Activated CD8-positive, alpha-beta memory T cell treated with anti-CD3 and anti-CD28 coated beads, Interleukin-2, amount 50 U/mL, for 24 hours (primary cell): ENCODE data around the gene ADGRV1.
"Not testable (repeated sequence)": the region's sequence is repeated elsewhere in the genome, so short reads cannot be mapped to it uniquely, and the experiment has no call there.

Source experiments
- DNase-seq: peaks from one replicate; pipeline ENCODE4 v3.0.0-alpha.2; 2020; ENCODE audit errors: extremely low read depth

ADGRV1 gene

GRCh38 chr5:90739567-90739966 lies 181.0 kb downstream of the ADGRV1 start:
- no peak for DNase-seq

GRCh38 chr5:90740244-90740799 lies 181.7 kb downstream of the ADGRV1 start:
- no peak for DNase-seq

DNA sequence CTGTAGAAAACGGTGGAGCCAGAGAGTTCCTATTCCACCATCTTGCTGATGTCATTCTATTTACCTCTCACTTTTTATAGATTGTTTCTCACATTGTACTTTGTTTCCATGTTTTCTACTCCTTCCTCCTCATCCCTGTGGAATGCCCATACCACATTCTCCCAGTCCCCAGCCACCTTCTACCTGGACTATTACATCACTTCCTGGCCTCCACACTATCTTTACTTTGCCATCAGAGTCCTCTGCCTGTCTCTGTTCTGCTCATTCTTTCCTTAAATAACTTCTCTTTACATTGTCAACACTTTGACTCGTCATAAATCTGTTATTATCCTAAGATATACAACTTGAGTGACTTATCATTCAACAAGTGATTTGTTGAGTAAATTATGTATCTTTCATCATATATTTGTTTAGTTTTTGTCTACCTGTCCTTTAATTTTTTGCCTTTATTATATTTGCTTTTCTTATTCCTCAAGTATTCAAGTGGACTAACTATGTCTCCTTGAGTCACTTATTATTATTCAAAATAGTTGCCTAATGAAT lies 182.5 kb downstream of the ADGRV1 start:
- no peak for DNase-seq

GRCh38 chr5:90746119-90746518 lies 187.5 kb downstream of the ADGRV1 start:
- DNase-seq, result no peak

GRCh38 chr5:90747175-90747574 lies 188.6 kb downstream of the ADGRV1 start:
- no peak for DNase-seq

- DNase-seq, result no peak
These were observed 189.1 kb downstream of the ADGRV1 start for GRCh38 chr5:90747693-90748092.

GRCh38 chr5:90759119-90759518 lies 200.5 kb downstream of the ADGRV1 start:
- DNase-seq, result no peak

DNA sequence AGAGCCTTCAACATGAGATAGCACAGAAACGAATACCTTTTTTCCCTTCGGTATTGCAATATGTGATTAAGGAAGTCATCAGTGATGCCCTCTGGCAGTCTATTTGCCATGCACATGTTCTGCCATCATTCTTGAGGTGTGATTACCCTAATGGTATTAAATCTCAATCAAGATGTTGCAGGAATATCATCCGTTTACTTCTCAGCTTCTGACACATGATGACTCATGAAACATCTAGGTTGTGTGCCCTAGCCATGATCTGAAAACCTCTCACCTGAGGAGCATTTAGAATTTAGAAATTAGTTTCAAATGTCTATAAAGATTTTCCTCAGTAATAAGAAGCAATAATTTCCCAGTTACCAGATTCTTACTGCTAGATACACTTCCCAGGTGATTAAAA lies 209.1 kb downstream of the ADGRV1 start:
- no peak for DNase-seq

DNA sequence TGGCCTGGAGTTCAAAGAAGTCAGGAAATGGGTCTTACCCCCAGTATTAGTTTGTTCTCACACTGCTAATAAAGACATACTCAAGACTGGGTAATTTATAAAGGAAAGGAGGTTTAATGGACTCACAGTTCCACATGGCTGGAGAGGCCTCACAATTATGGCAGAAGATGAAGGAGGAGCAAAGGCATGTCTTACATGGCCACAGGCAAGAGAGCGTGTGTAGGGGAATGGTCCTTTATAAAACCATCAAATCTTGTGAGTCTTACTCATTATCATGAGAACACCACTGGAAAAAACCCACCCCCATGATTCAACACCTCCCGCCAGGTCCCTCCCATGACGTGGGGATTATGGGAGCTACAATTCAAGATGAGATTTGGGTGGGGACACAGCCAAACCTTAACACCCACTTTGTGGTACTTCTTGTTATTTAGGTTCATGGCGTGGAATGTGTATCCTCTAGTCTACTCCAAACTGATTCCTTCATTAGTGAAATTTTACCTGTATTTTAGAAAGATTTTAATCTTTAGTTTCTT lies 211.5 kb downstream of the ADGRV1 start:
- DNase-seq, result not testable (repeated sequence)

GRCh38 chr5:90777959-90778358 lies 219.4 kb downstream of the ADGRV1 start:
- no peak for DNase-seq

GRCh38 chr5:90783460-90784333 lies 225.1 kb downstream of the ADGRV1 start:
- DNase-seq, result peak; percentile 20

DNA sequence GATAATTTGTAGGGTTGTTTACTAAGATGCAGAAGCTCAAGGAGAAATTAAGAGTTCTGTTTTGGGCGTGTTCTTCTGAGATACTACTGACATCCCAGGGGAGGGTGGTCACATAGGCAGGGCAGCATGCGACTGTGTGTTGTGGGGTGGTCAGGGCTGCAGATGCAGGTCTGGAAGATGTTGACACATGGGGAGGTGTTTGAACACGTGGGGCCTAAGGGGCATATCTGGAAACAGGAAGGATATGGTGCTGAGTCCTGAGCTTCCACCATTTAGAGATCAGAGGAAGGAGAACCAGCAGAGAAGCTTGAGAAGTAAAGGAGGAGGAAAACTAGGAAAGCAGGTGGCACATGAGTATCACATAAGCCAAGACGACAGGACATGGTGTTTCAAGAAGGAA lies 228.2 kb downstream of the ADGRV1 start:
- no peak for DNase-seq

DNA sequence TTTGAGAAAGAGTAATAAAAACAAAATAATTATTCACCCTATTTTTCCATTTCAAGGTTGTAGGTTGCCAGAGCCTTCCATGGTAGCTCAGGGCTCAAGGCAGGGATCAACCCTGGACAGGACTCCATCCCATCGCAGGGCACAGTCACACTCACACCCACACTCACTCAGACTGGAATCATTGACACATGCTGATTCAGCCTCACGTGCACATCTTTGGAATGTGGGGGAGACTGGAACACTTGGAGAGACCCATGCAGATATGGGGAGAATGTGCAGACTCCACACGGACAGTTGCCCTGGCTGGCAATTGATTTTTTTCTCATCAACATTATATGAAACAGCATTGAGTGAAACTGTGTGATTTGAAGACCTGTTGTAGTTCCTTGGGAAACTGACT lies 234.1 kb downstream of the ADGRV1 start:
- DNase-seq, result no peak

DNA sequence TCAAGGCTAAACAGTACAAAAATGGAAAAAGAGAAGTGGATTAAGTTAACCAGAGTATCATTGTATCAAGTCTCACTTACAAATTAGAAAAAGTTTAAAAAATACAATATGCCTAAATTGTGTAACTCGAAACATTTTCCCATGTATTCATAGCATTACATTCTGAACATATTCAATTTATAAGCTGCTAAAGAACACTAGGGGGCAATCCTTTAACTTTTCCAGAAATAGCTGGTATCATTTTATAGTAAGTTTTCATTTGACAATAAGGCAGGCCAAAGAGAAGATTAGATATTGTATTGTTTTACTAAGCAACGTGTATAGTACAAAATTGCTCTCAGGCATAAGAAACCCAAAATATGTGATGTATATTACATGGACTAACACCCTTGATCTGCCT lies 234.6 kb downstream of the ADGRV1 start:
- no peak for DNase-seq

- DNase-seq, result not testable (repeated sequence)
These were observed 238.3 kb downstream of the ADGRV1 start for GRCh38 chr5:90796919-90797318.

- DNase-seq, result not testable (repeated sequence)
These were observed 241.5 kb downstream of the ADGRV1 start for GRCh38 chr5:90800082-90800481.

GRCh38 chr5:90800515-90800914 lies 241.9 kb downstream of the ADGRV1 start:
- DNase-seq, result not testable (repeated sequence)

- no peak for DNase-seq
These were observed 244.1 kb downstream of the ADGRV1 start for GRCh38 chr5:90802474-90803317.

GRCh38 chr5:90803381-90803780 lies 244.8 kb downstream of the ADGRV1 start:
- no peak for DNase-seq

DNA sequence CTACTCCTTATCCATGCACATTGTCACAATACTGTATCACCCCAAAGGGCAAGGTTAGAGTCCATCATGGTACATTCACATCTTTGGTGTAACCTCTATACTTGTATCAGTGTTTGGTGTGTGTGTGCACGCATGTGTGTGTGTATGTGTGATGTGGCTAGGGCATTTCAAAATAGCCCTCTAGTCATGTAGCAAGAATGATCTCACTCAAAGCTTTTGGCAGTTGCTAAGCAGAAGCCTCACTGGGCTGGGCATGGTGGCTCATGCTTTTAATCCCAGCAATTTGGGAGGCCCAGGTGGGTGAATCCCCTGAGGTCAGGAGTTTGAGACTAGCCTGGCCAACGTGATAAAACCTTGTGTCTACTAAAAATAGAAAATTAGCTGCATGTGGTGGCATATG lies 245.3 kb downstream of the ADGRV1 start:
- DNase-seq, result no peak

DNA sequence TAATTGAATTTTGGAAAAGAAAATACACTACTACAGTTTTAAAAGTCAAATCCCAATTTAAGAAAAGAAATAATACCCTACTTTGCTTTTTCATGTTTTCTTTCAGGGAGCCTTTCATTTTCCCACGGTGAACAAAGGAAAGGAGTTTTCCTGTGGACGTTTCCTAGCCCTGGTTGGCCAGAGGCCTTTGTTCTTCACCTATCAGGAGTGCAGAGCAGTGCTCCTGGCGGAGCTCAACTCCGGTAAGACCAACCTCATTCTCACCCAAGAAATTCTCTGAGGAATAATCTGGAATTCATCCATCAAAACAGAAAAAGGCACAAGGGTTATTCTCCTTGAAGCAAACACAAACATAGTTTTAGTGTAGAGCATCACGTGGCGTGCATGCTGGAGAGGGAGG lies 248.9 kb downstream of the ADGRV1 start:
- DNase-seq, result no peak
